ENCODE data around the gene SHROOM3.

The SHROOM3 gene

DNA sequence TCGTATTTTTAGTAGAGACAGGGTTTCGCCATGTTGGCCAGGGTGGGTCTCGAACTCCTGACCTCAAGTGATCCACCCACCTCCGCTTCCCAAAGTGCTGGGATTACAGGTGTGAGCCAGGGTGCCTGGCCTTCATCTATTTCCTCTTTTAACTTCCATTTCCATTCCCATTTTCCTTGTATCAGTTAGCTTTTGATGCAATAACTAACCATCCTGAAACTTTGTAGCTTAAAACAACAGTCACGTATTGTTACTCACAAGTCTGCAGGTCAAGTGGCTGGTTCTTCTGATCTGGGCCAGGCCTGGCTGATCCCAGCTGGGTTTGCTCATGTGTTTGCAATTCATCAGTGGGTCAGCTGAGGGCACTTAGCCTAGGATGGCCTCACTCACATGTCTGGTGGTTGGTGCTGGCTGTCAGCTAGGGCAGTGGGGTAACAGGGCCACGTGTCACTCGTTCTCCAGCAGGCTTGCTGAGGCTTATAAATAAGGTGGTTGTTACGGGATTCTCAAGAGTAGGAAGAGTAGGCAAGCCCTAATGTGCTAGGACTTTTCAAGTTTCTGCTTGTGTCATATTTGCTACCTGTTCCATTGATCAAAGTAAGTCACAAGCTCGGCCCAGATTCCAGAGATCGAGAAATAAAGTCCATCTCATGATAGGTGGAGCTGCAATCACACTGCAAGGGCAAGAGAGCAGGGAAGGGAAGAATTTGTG lies 374.7 kb downstream of the SHROOM3 start:
- no peak overlapping the region for H3K4me3 ChIP-seq (ENCODE audit: low read depth, low read length)
- TF ChIP-seq, protein P1, sequence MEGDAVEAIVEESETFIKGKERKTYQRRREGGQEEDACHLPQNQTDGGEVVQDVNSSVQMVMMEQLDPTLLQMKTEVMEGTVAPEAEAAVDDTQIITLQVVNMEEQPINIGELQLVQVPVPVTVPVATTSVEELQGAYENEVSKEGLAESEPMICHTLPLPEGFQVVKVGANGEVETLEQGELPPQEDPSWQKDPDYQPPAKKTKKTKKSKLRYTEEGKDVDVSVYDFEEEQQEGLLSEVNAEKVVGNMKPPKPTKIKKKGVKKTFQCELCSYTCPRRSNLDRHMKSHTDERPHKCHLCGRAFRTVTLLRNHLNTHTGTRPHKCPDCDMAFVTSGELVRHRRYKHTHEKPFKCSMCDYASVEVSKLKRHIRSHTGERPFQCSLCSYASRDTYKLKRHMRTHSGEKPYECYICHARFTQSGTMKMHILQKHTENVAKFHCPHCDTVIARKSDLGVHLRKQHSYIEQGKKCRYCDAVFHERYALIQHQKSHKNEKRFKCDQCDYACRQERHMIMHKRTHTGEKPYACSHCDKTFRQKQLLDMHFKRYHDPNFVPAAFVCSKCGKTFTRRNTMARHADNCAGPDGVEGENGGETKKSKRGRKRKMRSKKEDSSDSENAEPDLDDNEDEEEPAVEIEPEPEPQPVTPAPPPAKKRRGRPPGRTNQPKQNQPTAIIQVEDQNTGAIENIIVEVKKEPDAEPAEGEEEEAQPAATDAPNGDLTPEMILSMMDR (IDR thresholded peaks at IDR 0.05; ENCODE audit: low read depth, low read length) = no peak
- TF ChIP-seq, protein P2, sequence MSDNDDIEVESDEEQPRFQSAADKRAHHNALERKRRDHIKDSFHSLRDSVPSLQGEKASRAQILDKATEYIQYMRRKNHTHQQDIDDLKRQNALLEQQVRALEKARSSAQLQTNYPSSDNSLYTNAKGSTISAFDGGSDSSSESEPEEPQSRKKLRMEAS (IDR thresholded peaks at IDR 0.05; ENCODE audit: low read depth, low read length) = no peak
- no peak for TF ChIP-seq MYC (IDR thresholded peaks at IDR 0.05; ENCODE audit: low read depth, low read length)
- no peak for TF ChIP-seq POLR2A (IDR thresholded peaks at IDR 0.05; ENCODE audit: extremely low read depth, insufficient read length)
- DNase-seq (ENCODE audit: low read depth) = no peak

DNA sequence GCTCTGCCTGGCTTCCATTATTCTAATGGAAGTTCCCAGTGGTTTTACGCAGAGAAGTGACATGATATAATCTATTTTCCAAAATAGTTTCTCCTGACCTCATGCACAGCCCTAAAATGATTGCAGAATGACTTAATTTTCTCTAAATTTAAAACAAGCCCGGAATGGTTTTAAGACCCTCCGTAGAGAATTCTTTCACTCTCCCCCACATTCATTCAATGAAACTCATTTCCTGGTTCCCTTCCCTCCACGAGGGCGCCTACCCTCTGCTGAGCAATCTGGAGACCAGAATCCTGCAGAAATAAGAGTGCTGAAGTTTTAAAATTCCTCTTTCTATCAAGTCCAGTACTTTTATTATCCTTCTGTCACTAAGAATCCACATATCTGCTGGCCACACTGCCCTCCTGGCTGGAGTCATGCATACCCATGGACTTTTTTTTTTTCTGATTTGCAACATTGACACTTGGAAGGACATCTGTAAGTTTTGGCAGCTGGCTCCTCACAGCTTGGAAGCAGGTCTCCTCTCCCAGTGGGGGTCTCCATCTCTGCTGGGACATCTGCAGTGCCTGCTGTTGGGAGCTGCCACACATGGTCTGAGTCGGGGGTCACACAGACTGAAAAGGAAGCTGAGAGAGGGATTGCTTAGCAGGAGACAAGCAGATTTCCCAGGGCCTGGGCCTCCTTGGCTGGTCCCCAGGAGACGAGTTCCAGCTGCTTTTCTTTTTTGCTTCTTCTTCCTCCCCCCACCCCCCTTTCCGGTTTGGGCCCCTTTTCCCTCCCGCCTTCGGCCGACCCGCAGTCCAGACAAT lies 376.8 kb downstream of the SHROOM3 start:
- H3K4me3 ChIP-seq (ENCODE audit: low read depth, low read length) = no peak overlapping the region
- no peak for DNase-seq (ENCODE audit: low read depth)

DNA sequence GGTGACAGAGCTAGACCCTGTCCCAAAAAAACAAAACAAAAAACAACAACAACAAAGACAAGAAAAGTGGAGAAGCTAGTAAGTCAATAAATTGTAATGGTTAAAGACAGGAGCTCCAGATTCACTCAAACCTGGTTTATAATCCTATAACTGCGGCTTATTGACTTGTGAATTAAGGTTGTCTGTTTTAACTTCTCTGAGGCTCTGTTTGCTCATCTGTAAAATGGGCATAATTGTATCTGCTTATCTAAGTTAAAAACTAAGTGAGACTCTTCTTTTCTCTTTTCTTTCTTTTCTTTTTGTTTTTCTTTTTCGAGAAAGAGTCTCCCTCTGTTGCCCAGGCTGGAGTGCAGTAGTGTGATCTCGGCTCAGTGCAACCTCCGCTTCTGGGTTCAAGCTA lies 378.0 kb downstream of the SHROOM3 start:
- TF ChIP-seq POLR2A (IDR thresholded peaks at IDR 0.05; ENCODE audit: extremely low read depth, insufficient read length) (no peak), MYC (IDR thresholded peaks at IDR 0.05; ENCODE audit: low read depth, low read length) (no peak)
- TF ChIP-seq, protein P1 (IDR thresholded peaks at IDR 0.05; ENCODE audit: low read depth, low read length) = no peak
- TF ChIP-seq, protein P2 (IDR thresholded peaks at IDR 0.05; ENCODE audit: low read depth, low read length) = no peak
- no peak for DNase-seq (ENCODE audit: low read depth)
- H3K4me3 ChIP-seq (ENCODE audit: low read depth, low read length) = no peak overlapping the region

More for the DNA sequence above, 376.8 kb downstream of the SHROOM3 start:
- TF ChIP-seq, protein P1 (IDR thresholded peaks at IDR 0.05; ENCODE audit: low read depth, low read length) = no peak
- no peak for TF ChIP-seq POLR2A (IDR thresholded peaks at IDR 0.05; ENCODE audit: extremely low read depth, insufficient read length)
- TF ChIP-seq MYC (IDR thresholded peaks at IDR 0.05; ENCODE audit: low read depth, low read length) = no peak
- TF ChIP-seq, protein P2 (IDR thresholded peaks at IDR 0.05; ENCODE audit: low read depth, low read length) = no peak

DNA sequence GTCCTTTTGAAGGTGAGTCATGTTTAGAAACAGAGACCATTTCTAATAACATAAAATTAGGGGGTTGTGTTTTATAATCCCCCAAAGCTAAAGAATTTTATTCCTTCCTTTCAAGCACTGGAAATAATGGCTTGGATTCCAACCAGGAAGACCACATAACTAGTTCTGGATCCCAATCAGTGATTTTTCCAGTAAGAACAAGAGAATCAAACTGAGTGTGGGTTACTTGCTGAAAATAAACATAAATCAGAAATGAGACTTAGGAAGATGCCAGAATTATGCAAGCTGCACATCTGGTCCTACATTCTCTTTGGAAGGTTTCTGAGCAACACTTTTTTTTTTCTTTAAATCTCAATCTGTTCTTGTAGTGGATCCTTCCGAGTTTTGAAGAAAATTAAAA lies 386.6 kb downstream of the SHROOM3 start:
- H3K4me3 ChIP-seq (ENCODE audit: low read depth, low read length) = no peak overlapping the region
- no peak for DNase-seq (ENCODE audit: low read depth)
- TF ChIP-seq MYC (IDR thresholded peaks at IDR 0.05; ENCODE audit: low read depth, low read length) (no peak), POLR2A (IDR thresholded peaks at IDR 0.05; ENCODE audit: extremely low read depth, insufficient read length) (no peak)
- TF ChIP-seq, protein P1 (IDR thresholded peaks at IDR 0.05; ENCODE audit: low read depth, low read length) = no peak
- TF ChIP-seq, protein P2 (IDR thresholded peaks at IDR 0.05; ENCODE audit: low read depth, low read length) = no peak

DNA sequence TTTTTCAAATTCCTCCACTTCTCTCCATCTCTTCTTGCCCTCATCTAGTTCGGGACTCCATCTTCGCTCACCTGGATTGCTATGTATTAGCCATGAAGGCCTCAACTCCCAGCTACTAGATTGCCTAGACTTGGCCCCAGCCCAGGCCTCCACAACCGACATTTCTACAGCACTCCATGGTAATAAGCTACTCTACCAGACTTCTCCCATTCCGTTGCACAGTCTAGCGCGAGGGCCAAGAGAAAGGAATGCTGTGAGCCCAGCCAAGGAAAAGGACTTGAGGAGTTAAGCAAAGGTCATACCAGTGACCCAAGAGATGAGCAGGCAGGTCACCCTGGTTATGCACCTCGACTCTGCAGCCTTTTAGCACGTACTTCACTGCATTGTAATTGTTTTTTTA lies 387.3 kb downstream of the SHROOM3 start:
- TF ChIP-seq, protein P2 (IDR thresholded peaks at IDR 0.05; ENCODE audit: low read depth, low read length) = no peak
- TF ChIP-seq MYC (IDR thresholded peaks at IDR 0.05; ENCODE audit: low read depth, low read length) = no peak
- H3K4me3 ChIP-seq (ENCODE audit: low read depth, low read length) = no peak overlapping the region
- DNase-seq (ENCODE audit: low read depth) = no peak

DNA sequence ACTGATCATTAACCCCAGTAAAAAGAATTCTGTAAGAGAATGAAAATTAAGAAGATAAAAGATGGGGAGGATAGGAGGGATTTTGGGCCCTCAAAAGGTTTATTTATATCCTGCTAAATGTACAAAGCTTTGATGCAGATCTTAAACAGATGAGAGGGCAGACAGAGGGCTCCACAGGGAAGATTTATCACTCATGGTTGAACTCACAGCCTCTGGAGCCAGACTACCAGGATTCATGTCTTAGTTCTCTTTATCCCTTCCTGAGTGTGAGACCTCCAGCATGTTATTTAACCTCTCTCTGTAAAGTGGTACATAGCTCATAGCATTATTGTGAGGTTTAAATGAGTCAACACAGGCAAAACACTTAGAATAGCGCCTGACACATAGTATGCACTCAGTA lies 388.5 kb downstream of the SHROOM3 start:
- TF ChIP-seq POLR2A (IDR thresholded peaks at IDR 0.05; ENCODE audit: extremely low read depth, insufficient read length) (no peak), MYC (IDR thresholded peaks at IDR 0.05; ENCODE audit: low read depth, low read length) (no peak)
- TF ChIP-seq, protein P1 (IDR thresholded peaks at IDR 0.05; ENCODE audit: low read depth, low read length) = no peak
- TF ChIP-seq, protein P2 (IDR thresholded peaks at IDR 0.05; ENCODE audit: low read depth, low read length) = no peak
- H3K4me3 ChIP-seq (ENCODE audit: low read depth, low read length) = no peak overlapping the region
- no peak for DNase-seq (ENCODE audit: low read depth)

Measured in NB4 (cell line).